HepG2 (cell line): ENCODE data around the gene NUP155. TPM values are rescaled to one million over a fixed set of nuclear protein-coding genes. Genes with fewer than 3 reads are reported as not detected.
A peak's percentile ranks its signal among the peaks of the same experiment; 100 is the strongest.

Experiments used
- ASH2L ChIP-seq: fragments of 300-600, 200-600 bp; sonication (generic); IDR thresholded peaks from 2 replicates; pipeline ENCODE4 v1.7.0; 2017; ENCODE audit warnings: low read depth, mild to moderate bottlenecking, moderate library complexity, mixed read lengths, low read length; ENCODE audit not compliant: insufficient read length
- CBX1 ChIP-seq: IDR thresholded peaks from one replicate; pipeline ENCODE4 v1.6.1; 2016; ENCODE audit warnings: antibody characterized with exemption, low read depth
- CEBPG ChIP-seq: IDR thresholded peaks from 2 replicates; pipeline ENCODE4 v1.6.1; 2016
- CTCF ChIP-seq: sonication (generic); formaldehyde crosslinking; IDR thresholded peaks from 2 replicates; pipeline ENCODE4 v1.5.0; 2020; ENCODE audit warnings: mild to moderate bottlenecking, missing genetic modification reagents, moderate library complexity
- DNMT3B ChIP-seq: conservative IDR thresholded peaks from 2 replicates; pipeline ENCODE4 v1.6.1; 2016; ENCODE audit warnings: missing biosample characterization, control low read depth
- E2F1 ChIP-seq: sonication (generic); formaldehyde crosslinking; IDR thresholded peaks from 2 replicates; pipeline ENCODE4 v1.5.0; 2020; ENCODE audit warnings: missing genetic modification reagents
- IRF2 ChIP-seq: IDR thresholded peaks from 2 replicates; pipeline ENCODE4 v1.6.1; 2018; ENCODE audit warnings: missing genetic modification reagents, missing compliant biosample characterization
- KLF9 ChIP-seq: IDR thresholded peaks from 2 replicates; pipeline ENCODE4 v1.6.1; 2016; ENCODE audit warnings: low read depth
- PHF8 ChIP-seq: sonication (generic); formaldehyde crosslinking; IDR thresholded peaks from 2 replicates; pipeline ENCODE4 v1.5.0; 2020; ENCODE audit warnings: missing genetic modification reagents
- SALL1 ChIP-seq: sonication (generic); formaldehyde crosslinking; IDR thresholded peaks from 2 replicates; pipeline ENCODE4 v1.8.0; 2022; ENCODE audit warnings: mild to moderate bottlenecking, missing genetic modification reagents
- YY1 ChIP-seq: IDR thresholded peaks from 2 replicates; pipeline ENCODE4 v1.6.1; 2011; ENCODE audit warnings: low read length, low read depth, moderate library complexity, mild to moderate bottlenecking; ENCODE audit not compliant: insufficient read depth, insufficient replicate concordance
- ZBTB25 ChIP-seq: IDR thresholded peaks from 2 replicates; pipeline ENCODE4 v1.6.1; 2018; ENCODE audit warnings: missing genetic modification reagents
- ZGPAT ChIP-seq: IDR thresholded peaks from 2 replicates; pipeline ENCODE4 v1.6.1; 2016; ENCODE audit warnings: mild to moderate bottlenecking
- ZKSCAN8 ChIP-seq: IDR thresholded peaks from 2 replicates; pipeline ENCODE4 v1.6.1; 2016; ENCODE audit warnings: borderline replicate concordance, missing genetic modification reagents, missing compliant biosample characterization
- ZMYM3 ChIP-seq: sonication (generic); formaldehyde crosslinking; IDR thresholded peaks from 2 replicates; pipeline ENCODE4 v1.5.1; 2020; ENCODE audit warnings: mild to moderate bottlenecking, missing genetic modification reagents
- ZNF788 ChIP-seq: sonication (generic); formaldehyde crosslinking; IDR thresholded peaks from 2 replicates; pipeline ENCODE4 v1.5.0; 2020; ENCODE audit warnings: mild to moderate bottlenecking, missing genetic modification reagents, borderline replicate concordance
- polyA plus RNA-seq, 8 experiments: library from polyadenylated mRNA; depleted of rRNA in 3 of 8; stranded (reverse) in 7 of 8; unstranded in 1 of 8; fragments of >200 nt; fragmentation: Illumina TruSeq in 4 of 8; extraction: Trizol in 4 of 8; gene quantifications; 2 replicates each; pipeline versions ENCODE4 v1.2.1 to v1.2.3, GENCODE V29; 2011 to 2016; ENCODE audit warnings: low read depth in 4 of 8, missing spikeins in 1 of 8, mixed read lengths in 1 of 8; ENCODE audit not compliant: insufficient read depth in 1 of 8
- total RNA-seq, 5 experiments: library from RNA; depleted of rRNA; stranded (reverse); fragments of >200 nt; fragmentation: Illumina TruSeq; extraction: Trizol; gene quantifications; 2 replicates each; pipeline ENCODE4 v1.2.3, GENCODE V29; 2016; ENCODE audit warnings: low read depth in 1 of 5
- TF ChIP-seq, protein P1 (sequence below): IDR thresholded peaks from 2 replicates; pipeline ENCODE4 v1.6.1; 2012; ENCODE audit warnings: inconsistent platforms
- TF ChIP-seq, protein P2 (sequence below): sonication (generic); formaldehyde crosslinking; IDR thresholded peaks from 2 replicates; pipeline ENCODE4 v1.4.0; 2020; ENCODE audit warnings: low read depth, mild to moderate bottlenecking, missing genetic modification reagents
- TF ChIP-seq, protein P3 (sequence below): sonication (generic); formaldehyde crosslinking; IDR thresholded peaks from 2 replicates; pipeline ENCODE4 v1.4.0; 2020; ENCODE audit warnings: missing genetic modification reagents
- TF ChIP-seq, protein P4 (sequence below): sonication (generic); formaldehyde crosslinking; IDR thresholded peaks from 2 replicates; pipeline ENCODE4 v1.4.0; 2020; ENCODE audit warnings: missing genetic modification reagents

The NUP155 gene
- total and polyA plus RNA-seq, 2 of the 13 experiments (the other 11 are each of a cell fraction or from before 2014, with no cell fraction given): 13.0 to 57.4 TPM

DNA sequence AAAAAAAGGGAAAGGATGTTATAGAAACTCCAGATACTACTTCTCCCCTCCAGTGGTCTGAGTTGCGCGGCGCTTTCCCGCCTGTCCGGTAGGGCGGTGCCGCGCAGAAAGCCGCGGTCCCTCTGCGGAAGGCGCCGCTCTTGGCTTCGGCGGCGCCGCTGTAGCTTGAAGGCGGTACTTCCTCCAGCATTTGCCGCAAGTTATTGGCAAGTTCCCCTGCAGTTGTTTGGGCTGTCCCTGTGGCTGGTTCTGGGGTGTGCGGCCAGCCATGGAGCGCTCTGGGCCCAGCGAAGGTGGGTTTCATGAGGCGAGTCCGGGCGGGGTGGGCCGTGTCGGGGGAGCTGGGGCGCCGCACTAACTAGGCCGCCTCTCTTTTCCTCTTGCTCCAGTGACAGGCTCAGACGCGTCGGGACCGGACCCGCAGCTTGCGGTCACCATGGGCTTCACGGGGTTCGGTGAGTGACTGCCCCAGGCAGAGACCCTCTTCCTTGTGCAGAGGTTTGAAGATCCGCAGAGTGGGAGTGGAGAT, 8.3 kb upstream of the NUP155 start, which contains the start of gene WDR70 (continued):
- TF ChIP-seq CTCF (CRISPR knock-in tag): peak; percentile 93
- peak; percentile 50 for TF ChIP-seq CBX1
- TF ChIP-seq ZMYM3 (CRISPR knock-in tag): 0 out of 2 replicates have a peak, but pooled peaks have one; percentile 18
- TF ChIP-seq CEBPG (CRISPR knock-in tag): peak; percentile 51
- TF ChIP-seq, protein P1, sequence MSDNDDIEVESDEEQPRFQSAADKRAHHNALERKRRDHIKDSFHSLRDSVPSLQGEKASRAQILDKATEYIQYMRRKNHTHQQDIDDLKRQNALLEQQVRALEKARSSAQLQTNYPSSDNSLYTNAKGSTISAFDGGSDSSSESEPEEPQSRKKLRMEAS: peak; percentile 65
- TF ChIP-seq, protein P2, sequence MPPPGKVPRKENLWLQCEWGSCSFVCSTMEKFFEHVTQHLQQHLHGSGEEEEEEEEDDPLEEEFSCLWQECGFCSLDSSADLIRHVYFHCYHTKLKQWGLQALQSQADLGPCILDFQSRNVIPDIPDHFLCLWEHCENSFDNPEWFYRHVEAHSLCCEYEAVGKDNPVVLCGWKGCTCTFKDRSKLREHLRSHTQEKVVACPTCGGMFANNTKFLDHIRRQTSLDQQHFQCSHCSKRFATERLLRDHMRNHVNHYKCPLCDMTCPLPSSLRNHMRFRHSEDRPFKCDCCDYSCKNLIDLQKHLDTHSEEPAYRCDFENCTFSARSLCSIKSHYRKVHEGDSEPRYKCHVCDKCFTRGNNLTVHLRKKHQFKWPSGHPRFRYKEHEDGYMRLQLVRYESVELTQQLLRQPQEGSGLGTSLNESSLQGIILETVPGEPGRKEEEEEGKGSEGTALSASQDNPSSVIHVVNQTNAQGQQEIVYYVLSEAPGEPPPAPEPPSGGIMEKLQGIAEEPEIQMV: peak; percentile 49; the same call in 1 of the 2 replicates
- TF ChIP-seq ZKSCAN8 (CRISPR knock-in tag): peak; percentile 76; the same call in 1 of the 2 replicates
- 0 out of 2 replicates have a peak, but pooled peaks have one; percentile 47 for TF ChIP-seq KLF9 (CRISPR knock-in tag)
- peak; percentile 80; the same call in 1 of the 2 replicates for TF ChIP-seq E2F1 (CRISPR knock-in tag)
- TF ChIP-seq, protein P3, sequence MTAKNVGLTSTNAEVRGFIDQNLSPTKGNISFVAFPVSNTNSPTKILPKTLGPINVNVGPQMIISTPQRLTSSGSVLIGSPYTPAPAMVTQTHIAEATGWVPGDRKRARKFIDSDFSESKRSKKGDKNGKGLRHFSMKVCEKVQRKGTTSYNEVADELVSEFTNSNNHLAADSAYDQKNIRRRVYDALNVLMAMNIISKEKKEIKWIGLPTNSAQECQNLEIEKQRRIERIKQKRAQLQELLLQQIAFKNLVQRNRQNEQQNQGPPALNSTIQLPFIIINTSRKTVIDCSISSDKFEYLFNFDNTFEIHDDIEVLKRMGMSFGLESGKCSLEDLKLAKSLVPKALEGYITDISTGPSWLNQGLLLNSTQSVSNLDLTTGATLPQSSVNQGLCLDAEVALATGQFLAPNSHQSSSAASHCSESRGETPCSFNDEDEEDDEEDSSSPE (CRISPR knock-in tag): peak; percentile 51
- TF ChIP-seq ASH2L: peak; percentile 68
- 0 out of 2 replicates have a peak, but pooled peaks have one; percentile 53 for TF ChIP-seq DNMT3B (CRISPR knock-in tag)
- TF ChIP-seq ZNF788 (CRISPR knock-in tag): peak; percentile 67; the same call in 1 of the 2 replicates
- peak; percentile 89 for TF ChIP-seq IRF2
- TF ChIP-seq ZBTB25 (CRISPR knock-in tag): peak; percentile 82
- peak; percentile 75; the same call in 1 of the 2 replicates for TF ChIP-seq ZGPAT (CRISPR knock-in tag)
- TF ChIP-seq YY1: peak; percentile 76
- peak; percentile 84 for TF ChIP-seq SALL1 (CRISPR knock-in tag)
- TF ChIP-seq, protein P4, sequence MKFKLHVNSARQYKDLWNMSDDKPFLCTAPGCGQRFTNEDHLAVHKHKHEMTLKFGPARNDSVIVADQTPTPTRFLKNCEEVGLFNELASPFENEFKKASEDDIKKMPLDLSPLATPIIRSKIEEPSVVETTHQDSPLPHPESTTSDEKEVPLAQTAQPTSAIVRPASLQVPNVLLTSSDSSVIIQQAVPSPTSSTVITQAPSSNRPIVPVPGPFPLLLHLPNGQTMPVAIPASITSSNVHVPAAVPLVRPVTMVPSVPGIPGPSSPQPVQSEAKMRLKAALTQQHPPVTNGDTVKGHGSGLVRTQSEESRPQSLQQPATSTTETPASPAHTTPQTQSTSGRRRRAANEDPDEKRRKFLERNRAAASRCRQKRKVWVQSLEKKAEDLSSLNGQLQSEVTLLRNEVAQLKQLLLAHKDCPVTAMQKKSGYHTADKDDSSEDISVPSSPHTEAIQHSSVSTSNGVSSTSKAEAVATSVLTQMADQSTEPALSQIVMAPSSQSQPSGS (CRISPR knock-in tag): peak; percentile 67
- TF ChIP-seq PHF8 (CRISPR knock-in tag): peak; percentile 83
